GM13977 (cell line): Measurements from ENCODE around the gene DERL2.
A peak's percentile ranks its signal among the peaks of the same experiment; 100 is the strongest.
"Not testable (repeated sequence)": the region's sequence is repeated elsewhere in the genome, so short reads cannot be mapped to it uniquely, and the experiment has no call there.

ENCODE experiments used
- DNase-seq: peaks from one replicate; pipeline ENCODE4 v3.0.0; 2012; ENCODE audit warnings: low spot score
- in situ Hi-C: fragments of 300-500 bp; cut with MboI; formaldehyde crosslinking; loops from one replicate; pipeline ENCODE4 v1.12.0; 2022; ENCODE audit warnings: low sequenced_read_pairs, low pct_unique_long_range_greater_than_20kb, mixed read lengths, inconsistent platforms; ENCODE audit not compliant: unreplicated experiment
- TF ChIP-seq, protein P1 (sequence below): IDR thresholded peaks from 2 replicates; pipeline ENCODE4 v1.5.1; 2012; ENCODE audit warnings: mild to moderate bottlenecking, control low read depth; ENCODE audit not compliant: insufficient read depth; ENCODE audit errors: extremely low read depth, missing control alignments

DERL2 gene

DNA sequence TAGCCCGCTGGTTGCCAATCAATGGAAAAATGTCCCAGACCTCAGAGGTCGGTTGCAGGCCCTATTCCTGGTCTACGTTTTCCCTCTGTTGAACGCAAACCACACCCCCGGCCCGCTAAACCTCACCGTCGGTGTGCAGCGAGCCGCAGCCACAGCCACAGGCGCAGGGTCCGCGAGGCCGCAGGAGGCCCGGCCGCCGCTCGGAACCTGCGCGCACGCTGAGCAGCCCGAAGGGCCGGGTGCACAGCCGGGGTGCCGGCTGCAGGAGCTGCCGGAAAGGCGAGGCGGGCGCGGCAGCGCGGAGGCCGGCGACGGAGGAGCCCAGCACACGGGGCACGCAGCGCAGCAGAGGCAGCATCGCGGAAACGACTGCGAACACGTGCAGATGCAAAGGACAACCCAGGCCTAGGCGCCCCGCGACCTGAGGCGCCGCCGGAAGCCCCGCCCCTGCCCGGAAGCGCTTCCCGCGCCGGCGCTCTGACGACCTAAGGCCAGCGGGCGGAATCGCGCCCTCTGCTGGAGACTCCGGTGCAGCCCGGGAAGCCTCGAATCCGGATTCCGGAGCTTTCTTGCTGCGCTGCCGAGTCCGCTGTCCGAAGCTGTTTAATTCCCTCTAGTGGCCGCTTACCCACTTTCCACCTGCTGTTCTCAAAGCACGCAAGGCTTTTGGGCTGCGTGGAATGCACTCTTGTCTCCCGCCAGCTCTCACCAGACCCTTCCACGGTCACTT, 47.1 kb downstream of the DERL2 start, which contains the start of gene C1QBP:
TSS of gene C1QBP (minus strand) at position 440 of the 730 bp plus-strand sequence. CDS start at position 358, 82 bp downstream.
- TF ChIP-seq, protein P1, sequence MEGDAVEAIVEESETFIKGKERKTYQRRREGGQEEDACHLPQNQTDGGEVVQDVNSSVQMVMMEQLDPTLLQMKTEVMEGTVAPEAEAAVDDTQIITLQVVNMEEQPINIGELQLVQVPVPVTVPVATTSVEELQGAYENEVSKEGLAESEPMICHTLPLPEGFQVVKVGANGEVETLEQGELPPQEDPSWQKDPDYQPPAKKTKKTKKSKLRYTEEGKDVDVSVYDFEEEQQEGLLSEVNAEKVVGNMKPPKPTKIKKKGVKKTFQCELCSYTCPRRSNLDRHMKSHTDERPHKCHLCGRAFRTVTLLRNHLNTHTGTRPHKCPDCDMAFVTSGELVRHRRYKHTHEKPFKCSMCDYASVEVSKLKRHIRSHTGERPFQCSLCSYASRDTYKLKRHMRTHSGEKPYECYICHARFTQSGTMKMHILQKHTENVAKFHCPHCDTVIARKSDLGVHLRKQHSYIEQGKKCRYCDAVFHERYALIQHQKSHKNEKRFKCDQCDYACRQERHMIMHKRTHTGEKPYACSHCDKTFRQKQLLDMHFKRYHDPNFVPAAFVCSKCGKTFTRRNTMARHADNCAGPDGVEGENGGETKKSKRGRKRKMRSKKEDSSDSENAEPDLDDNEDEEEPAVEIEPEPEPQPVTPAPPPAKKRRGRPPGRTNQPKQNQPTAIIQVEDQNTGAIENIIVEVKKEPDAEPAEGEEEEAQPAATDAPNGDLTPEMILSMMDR, result peak; percentile 86
- DNase-seq, result peak; percentile 96
- in situ Hi-C loops, result no loop called here

DNA sequence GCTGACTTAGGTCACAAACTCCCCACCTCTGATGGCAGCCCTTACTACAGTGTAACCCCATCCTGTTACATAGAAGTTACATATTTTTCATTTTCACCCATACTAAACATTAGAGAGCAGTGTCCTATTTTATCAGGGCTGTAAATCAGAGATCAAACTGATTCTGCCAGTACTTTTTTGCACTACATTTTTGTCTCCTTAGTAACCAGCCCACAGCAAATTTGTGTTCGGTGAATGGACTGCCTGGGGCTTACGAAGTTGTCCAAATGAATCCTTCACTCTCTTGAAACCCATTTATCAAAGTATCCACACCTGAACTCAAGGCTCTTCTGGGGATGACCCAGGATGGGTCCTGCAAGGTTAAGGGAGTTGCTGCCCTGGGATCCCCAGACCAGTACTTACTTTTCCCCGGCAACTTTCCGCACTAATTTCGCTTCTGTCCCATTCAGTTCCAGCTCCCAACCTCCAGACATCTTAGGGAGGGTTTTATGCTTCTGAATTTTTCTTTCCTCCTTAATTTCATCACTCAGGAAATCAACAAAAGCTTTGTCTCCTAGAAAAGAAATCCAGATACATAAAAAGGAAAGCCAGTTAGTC, 48.2 kb downstream of the DERL2 start:
- DNase-seq, result no peak
- in situ Hi-C loops, result no loop called here
- TF ChIP-seq, protein P1, result no peak

DNA sequence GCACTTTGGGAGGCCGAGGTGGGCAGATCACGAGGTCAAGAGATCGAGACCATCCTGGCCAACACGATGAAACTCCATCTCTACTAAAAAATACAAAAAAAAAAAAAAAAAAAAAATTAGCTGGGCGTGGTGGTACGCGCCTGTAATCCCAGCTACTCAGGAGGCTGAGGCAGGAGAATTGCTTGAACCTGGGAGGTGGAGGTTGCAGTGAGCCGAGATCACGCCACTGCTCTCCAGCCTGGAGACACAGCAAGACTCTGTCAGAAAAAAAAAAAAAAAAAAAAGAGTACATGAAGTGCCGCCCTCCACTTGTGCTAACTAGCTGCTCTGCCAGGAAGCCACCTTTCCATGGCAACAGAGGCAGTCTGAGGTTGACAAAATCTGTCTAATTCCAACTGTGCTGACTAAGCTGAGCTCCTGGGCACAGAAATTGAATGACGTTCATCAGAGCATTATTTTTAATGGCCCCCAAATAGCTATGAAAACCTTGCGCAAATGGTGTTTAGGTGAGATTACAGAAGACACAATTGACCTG, 50.1 kb downstream of the DERL2 start:
- in situ Hi-C loops, result not testable (repeated sequence)

DNA sequence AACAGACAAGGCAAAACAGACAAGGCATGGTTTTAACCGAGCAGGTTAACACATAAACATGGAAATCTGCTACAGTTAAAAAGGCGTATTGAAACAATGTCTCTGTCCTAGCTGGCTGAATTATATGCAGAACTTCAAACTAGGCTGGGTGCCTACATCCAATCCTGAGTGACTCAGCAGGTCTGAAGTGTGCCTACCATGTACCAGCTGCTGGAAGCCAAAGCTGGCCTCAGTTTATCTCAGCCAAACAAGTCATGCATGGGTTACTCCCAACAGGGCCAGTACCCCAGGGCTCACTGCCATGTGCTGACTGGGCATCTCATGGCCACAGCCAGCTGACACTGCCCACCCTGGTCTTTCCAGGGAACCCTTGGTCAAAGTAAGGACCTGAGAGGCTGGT, 51.0 kb downstream of the DERL2 start:
- DNase-seq, result no peak
- TF ChIP-seq, protein P1, result no peak
- in situ Hi-C loops, result no loop called here

More for the DNA sequence above, 50.1 kb downstream of the DERL2 start:
- not testable (repeated sequence) for DNase-seq

DNA sequence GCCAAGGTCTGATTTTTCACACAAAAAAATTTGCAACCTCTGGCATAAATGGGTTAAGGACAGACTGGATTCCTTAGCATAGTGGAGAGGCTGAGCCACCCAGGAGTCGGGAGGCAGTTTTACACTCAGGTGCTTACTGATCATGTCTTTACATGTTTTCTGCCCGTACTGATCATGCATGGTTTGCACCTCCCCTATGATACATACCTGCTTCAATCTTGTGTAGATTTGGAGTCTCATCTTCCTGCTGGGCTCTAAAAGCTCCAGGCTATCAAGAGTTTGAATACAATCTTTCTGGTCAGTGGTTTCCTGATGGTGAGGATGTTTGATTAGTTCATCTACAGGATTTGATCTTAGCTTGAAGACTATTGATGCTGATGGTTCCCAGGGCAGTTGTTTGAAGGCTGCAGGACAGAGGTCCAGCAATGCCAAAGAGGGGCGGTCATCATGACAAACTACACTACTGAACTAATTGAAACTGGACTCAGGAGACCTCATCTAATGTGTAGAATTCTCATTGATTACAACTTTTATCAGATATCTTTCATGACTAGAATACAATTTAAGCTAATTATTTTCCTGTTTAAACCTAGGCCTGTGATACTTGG, 53.9 kb downstream of the DERL2 start:
- no peak for DNase-seq
- in situ Hi-C loops, result no loop called here
- TF ChIP-seq, protein P1, result no peak

DNA sequence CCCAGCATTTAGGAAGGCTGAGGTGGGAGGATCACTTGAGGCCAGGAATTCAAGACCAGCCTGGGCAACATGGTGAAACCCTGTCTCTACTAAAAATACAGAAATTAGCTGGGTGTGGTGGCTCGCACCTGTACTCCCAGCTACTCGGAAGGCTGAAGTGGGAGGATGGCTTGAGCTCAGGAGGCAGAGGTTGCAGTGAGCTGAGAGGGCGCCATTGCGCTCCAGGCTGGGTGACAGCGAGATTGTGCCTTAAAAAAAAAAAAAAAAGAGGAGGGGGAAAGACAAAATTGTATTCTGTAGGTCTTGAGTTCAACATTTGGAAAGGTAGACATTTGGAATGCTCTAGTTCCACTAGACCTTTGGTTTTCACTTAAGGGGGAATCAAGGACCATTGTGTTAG, 54.7 kb downstream of the DERL2 start:
- TF ChIP-seq, protein P1, result peak; percentile 22
- in situ Hi-C loops, DNase-seq: not testable (repeated sequence)

DNA sequence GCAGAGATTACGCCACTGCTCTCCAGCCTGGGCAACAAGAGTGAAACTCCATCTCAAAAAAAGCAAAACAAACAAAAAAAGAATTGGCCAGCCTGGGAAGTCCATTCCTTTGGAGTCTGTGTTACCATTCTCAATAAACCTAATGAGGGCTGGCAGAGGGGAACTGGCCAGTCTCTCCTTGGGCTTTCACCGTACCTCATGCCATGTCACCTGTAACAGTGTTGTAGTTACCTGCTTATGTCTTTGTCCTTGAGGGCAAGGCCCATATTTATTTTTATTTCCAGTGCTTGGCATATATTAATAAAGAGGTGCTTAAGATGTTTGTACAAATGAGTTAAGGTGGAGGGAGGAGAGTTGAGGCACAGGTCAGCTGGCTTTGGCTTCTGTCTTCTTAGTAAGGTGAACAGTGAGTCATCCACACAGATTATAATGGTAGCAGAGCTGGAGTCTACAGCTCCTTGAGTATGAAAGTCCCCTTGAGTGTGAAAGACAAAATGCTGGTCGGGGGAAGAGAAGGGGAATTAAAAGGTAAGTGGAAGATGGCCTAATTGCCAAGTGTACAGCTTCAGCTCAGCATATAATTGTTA, 55.5 kb downstream of the DERL2 start:
- no peak for DNase-seq
- in situ Hi-C loops, result no loop called here
- TF ChIP-seq, protein P1, result no peak
